Stimulated activated CD8-positive, alpha-beta memory T cell treated with anti-CD3 and anti-CD28 coated beads, Interleukin-12 subunit alpha, Interleukin-12 subunit beta, amount 100 ng/mL, for 24 hours (primary cell): ENCODE measurements around the gene ABCA5.
"Not testable (repeated sequence)": the region's sequence is repeated elsewhere in the genome, so short reads cannot be mapped to it uniquely, and the experiment has no call there.

Experiments used
- DNase-seq: peaks from one replicate; pipeline ENCODE4 v3.0.0-alpha.2; 2020; ENCODE audit errors: extremely low read depth

ABCA5 gene

DNA sequence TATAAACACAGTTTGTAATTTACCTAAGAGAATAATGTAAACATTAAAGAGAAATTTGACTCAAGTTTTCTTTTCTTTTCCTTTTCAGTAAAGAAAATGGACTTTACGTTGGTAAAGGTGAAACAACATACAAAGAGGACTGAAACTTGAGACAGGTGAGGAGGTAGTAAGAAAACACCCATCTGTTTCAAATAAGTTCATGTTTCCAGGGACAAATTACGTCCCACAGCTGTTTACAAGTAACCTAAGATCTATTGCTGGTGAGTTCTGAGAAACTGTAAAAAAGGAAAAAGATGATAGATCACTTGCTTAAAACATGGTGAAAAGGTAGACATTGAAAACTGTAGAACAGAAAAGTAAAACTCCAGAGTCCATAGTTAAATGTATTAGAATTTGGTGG is 4.8 kb upstream of the ABCA5 start:
- no peak for DNase-seq

DNA sequence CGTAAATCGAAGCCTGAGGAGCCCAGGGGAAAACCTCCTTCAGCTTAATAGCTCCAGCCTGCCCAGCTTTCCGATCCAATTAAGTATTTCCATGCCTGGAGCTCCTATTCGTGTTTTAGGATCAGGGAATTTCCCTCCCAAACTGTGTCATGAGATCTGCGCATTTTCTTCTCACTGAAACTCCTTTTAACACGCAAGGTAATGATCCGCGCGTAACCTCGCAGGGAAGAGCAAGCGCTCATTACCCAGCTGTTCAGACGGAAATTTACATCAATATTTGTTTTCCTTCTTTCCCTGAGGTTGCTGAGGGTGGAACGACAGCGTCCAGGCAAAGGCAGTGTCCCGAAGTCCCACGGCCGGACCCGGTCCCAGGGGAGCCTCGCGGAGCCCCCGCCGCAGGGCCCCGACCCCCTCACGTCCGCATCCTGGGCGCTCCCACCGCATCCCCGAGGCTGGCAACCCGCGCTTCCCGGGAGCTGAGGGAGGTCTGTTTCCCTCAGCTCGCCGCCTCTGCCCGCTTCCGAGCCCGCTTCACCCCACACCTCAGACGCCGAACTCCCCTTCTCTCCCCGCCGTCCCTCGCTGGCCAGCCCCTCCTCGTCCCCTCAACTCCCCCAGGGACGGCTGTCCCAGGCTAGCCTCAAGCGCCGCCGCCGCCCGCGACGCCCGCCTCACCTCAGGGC is 415 bp downstream of the ABCA5 start:
- no peak for DNase-seq

DNA sequence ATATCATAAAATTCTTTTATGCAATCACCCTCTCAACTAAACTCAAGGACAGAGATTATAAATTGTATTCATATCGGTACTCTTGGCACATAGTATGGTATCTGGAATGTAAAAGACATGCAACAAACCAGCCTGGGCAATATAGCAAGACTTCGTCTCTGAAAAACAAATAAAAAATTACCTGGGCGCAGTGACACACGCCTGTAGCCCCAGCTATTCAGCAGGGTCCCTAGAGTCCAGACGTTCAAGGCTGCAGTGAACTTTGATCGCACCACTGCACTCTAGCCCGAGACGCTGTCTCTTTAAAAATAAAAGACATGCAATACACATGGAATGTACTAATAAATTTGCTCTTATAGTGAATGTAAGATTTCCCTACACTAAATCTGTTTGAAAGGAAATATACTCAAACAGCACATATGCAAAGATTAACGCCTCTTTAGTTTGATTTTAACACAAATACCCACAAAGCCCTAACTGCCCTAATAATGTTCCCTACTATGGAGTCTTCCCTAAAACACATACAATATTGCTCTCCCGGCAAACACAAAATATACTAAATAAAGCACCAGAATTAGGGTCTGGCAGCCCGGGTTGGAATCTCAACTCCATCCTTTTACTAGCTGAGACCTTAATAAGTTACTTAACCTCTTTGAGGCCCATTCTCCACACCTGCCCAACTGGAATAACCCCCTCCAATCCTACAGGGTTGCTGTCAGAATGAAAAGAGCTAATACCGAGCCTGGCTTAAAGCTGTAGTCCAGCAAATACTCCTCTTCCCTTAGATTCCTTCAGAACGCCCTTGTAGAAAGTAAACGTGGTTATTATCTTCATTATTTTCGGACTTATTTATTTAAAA is 1.2 kb downstream of the ABCA5 start:
- DNase-seq: no peak

DNA sequence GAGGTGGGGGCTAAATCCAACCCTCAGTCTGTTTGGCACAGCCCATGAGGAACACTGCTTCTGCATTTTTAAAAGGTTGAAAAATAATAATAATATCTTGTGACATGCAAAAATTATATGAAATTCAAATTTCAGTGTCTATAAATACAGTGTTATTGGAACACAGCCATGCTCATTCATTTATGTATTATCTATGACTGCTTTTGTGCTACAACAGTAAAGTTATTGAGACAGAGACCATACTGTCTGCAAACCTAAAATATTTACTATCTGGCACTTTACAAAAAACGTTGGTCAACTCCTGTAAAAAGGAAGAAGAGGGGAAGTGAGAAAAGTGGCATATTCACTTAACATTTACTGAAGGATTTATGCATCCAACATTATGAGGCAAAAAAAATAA is 3.1 kb downstream of the ABCA5 start:
- no peak for DNase-seq

DNA sequence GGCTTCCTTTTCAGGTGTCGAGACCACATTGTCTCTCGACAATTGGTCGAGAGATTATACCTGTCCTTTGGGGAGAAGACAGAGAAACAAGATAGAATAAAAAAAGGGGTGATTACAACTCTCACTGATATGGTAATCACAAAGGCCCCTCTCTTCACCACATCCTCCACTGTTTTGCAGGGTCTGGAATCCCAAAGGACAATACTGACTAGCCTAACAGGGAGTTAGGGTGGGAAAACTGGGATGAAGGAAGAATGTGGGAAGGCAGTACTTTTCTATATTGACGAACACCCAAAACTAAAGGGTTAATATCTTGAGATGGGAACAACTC is 6.1 kb downstream of the ABCA5 start:
- DNase-seq: no peak

DNA sequence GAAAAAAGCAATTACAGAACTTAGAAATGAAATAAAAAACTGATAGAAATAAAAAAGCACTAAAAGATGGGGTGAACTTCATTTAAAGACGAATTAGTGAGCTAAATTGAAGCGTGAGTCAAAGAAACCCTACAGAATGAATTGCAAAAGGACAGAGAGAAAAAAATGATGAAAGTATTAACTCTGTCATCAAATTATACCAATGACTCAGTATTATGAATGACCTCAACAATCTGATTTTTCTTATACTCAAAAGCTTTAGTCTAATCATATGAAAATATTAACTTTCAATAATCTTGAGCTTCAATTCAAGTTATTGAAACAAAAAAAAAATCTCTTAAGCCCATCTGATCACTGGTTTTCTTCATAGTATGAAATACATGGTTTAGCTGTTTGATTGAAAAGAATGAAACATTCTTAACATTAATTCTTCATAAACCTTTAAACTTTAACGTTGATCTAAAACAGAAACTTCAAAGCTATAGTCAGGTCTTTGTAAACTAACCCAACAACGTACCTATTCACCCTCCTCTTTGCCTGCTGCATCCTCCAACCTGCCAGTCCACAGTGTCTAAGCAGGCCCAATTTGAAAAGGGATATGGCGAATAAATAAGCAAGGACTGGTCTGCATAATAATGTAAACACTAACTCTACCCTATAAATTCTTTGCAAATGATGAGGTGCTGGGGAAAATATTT is 6.6 kb downstream of the ABCA5 start:
- no peak for DNase-seq

DNA sequence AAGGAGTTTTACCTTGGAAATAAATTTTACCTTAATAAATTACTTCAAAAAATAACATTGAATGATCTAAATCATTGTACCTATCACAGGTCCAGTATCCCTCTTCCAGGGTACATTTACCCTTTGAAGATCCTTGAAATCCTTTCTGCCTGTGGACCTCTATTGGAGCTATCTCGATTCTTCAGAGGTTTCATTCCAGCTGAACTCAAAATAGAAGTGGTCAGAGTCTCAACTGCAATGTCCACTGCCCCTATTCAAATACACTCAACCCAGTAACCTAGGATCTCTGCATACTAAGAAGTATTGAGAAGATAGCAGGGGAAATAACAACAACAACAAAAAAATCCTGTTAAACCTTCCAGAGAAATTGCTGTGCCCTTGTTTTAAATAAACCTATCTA is 9.3 kb downstream of the ABCA5 start:
- no peak for DNase-seq

DNA sequence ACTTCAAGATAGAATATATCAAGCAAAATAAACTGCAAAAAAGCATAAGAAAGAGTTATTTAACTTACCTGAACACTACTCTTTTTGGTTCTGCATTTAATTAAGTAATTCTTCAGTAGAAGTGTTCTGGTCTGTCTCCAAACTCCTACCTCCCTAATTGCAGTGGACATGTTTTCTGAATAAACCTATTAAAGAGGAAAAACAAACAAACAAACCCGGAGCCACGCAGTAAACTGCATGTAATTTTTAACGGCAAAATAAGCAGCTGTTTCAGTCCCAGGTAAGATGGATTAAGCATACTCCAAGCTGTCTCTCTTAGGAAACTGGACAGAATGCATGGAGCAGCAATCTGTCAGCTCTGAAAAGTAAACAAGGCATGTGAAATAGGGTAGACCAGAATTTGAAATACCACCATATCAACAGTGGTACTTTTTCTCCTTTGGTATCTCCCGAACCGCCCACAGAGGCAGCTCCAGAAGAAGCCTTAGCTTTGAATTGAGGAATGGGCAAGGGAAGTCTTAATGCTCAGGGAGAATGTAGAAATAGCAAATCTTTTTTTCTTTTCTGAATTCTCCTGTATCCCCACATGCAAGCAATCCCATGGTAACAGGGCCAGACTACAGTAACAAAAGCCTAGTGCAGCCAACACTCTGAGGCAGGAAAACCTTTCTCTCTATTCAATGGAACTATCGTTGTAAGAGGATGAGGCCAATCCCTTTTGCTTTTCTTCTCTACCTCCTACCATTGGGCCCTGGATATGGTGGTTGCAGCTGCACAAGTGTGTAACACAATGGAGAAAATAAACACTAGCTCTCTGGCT is 12.5 kb downstream of the ABCA5 start:
- no peak for DNase-seq

DNA sequence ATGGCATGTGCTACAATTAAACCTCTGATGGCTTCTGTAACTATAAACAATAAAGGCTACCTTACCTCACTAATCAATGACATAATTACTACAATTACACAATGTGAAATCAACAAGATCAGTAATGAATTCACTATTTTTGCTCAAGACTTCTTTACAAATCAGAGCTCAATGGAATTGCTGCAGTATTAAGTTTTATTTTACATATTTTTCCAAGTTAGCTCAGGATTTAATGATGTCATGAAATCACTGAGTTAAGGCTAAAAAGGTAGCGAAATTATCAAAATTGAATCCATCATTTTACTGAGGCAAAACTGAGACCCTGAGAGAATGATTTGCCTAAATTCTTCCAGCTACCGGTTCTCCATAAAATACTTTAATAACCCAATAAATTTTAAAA is 21.8 kb downstream of the ABCA5 start:
- no peak for DNase-seq

DNA sequence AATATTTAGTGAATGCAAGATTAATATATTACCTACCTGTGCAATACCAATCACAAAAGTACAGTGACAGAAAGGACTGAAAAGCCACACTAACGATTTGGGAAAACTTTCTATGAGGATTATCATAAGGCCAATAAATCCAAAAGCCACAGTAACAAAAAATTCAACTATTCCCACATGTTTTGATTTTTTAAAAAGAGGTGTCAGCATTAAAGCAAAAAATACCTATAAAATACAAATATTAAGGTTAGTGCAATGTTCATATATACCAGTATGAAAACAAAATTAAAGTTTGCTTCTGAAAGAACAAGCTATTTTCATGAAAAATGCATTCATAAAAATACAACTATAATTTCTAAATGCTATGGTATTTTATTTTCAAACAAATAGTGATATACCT is 24.3 kb downstream of the ABCA5 start:
- no peak for DNase-seq

DNA sequence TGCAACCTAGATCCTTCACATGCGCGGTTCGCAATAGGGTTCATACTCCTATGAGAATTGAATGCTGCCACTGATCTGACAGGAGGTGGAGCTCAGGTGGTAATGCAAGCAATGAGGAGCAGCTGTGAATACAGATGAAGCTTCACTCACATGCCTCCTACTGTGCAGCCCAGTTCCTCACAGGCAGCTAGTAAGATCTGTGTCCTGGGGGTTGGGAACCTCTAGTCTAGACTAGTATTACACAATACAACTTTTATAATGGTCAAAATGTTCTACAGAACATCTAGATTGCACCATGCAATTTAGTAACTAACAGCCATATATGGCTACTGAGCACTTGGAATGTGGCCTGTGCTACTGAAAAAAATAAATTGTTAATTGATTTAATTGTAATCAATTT is 26.7 kb downstream of the ABCA5 start:
- DNase-seq: no peak

DNA sequence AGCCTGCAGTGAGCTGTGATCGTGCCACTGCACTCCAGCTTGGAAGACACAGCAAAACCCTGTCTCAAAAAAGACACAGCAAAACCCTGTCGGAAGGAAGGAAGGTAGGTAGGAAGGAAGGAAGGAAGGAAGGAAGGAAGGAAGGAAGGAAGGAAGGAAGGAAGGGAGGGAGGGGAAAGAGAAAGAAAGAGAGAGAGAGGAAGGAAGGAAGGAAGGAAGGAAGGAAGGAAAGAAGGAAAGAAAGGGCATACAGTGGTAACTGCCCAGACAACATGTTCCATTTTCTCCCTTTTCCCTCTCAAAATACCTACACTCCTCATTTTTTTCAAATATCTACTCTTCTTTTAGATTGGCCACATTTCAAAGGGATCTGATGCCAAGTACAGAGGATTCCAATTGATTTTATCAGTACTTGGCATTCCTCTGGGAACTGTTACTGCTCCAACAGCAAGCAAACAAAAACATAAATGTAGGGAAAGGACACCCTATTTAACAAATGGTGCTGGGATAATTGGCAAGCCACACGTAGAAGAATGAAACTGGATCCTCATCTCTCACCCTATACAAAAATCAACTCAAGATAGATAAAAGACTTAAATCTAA is 28.7 kb downstream of the ABCA5 start:
- DNase-seq: not testable (repeated sequence)

DNA sequence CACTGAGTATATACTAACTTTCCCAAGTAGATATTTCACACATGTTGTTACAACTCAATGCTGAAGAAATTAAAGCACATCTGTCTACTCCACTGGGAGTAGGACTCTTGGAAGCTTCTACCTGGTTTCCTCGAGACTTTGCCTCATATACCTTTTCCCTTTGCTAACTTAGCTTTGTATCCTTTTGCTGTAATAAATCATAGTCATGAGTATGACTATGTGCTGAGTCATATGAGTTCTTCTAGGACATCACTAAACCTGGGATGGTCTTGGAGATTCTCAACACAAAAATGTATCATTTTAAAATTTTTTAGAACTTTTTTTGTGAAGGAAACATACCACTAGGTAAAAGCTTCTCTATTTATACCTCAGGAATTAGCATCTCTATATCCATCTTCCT is 39.8 kb downstream of the ABCA5 start:
- no peak for DNase-seq

DNA sequence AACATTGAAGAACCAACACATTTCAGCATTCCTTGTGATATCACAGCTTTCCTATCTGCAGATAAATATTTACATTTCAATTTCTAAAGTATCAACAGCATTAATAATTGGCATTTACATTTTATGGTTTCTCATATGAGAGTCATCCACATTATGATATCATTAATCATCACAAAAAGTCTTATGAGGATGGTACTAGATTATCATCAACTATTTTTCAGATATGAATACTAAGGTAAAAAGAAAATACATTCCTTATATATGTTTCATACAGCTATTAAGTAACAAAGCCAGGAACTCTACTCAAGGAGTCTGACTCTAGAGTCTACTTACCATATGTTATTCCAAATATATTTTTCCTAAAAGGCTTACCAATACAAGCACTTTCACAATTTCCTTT is 40.7 kb downstream of the ABCA5 start:
- no peak for DNase-seq

DNA sequence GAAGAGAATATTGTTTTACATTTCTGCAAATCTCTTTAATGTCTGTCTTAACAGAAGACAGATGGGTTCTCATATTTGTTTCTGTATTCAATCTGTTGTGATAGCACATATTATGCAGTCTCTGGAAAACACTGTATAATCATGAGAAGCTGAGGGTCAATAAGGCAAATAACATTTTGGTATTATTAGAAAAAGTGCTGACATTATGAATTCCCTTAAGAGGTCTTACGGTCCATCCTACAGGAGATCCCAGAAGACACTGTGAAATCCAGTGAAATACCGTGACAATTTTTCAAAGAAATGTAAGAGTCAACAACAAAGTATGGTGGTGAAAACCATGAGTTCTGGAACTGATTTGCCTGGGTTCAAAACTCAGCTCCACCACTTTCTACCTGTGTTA is 42.3 kb downstream of the ABCA5 start:
- DNase-seq: no peak

DNA sequence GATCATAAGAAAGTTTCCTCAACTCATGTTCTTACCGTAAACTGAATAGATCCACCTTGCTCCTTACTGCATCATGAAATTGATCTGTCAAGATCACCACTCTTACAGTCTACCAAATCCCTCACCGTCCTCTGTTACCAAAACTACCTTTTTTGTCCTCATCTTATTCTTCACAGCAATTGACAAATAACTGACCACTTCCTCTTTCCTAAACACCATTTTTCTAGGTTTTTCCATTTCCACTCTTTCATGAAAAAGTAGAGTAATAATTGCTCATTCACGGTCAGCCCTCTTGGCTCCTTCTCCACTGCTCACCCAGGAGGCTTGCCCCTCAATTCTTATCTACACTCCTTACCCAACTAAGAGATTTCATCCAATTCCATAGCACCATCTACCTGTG is 44.9 kb downstream of the ABCA5 start:
- no peak for DNase-seq

DNA sequence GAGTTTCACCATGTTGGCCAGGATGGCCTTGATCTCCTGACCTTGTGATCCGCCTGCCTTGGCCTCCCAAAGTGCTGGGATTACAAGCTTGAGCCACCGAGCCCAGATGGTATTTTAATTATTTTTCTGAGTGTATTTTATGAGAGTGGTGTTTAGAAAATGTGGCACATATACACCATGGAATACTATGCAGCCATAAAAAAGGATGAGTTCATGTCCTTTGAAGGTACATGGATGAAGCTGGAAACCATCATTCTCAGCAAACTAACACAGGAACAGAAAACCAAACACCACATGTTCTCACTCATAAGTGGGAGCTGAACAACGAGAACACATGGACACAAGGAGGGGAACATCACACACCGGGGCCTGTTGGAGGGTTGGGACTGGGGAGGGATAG is 50.7 kb downstream of the ABCA5 start:
- not testable (repeated sequence) for DNase-seq

DNA sequence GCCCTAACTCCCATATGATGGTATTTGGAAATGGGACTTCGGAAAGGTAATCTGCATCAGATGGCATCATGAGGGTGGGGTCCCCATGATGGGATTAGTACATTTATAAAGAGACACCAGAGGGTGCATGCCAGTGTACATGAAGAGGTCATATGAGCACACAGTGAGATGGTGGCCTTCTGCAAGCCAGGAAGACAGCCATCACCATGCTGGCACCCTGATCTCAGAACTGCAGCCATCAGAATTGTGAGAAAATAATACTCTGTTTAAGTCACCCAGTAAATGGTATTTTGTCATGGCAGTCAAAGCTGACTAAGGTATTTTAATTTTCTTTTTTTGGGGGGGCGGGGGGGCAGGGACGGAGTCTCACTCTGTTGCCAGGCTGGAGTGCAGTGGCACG is 51.2 kb downstream of the ABCA5 start:
- DNase-seq: no peak

DNA sequence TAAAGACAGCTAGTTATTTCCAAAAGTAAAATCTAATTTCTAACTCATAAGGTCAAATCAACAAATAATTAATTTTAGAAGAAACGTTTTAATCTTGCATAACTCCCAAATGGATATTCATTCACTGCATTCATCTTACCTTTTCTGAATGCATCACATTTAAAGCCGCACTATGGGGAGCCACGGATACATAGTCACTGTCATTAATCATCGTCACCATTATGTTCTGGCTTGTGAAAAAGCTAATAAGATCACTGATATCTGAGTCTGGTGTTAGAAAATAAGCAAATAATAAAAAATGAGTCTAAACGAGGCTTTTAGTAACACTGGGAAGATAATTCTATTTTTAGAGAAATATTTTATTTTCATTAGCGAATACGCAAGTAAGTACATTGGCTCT is 55.9 kb downstream of the ABCA5 start:
- DNase-seq: no peak

DNA sequence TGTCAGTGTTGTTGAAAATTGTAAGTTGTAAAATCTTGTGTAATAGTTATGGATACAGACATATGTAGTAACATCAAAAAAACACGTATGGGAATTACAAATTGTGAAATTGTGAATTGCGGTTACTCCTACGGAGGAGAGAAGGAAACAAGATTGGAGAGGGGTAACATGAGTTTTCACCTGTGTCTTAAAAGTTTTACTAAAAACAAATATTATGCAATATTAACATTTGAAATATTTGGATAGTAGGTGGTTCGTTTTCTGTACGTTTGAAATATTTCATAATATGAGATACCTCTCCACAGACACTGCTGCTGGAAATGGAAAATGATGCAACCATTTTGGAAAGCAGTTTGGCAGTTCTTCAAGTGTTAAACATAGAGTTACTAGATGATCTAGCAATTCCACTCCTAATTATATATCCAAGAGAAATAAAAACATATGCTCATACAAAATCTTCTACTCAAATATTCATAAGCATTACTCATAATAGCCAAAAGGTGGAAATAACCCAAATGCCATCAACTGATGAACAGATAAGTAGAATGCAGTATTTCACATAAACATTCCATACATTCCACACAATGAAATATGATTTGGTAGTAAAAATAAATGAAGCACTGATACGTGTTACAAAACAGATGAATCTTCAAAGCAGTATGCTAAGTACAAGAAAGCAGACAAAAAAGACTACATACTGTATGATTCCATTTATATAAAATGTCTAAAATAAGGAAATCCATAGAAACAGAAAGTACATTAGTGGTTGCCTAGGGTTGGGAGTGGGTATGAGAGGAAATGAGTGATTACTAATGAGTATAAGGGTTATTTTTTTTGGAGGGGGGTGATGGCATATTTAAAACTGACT is 57.6 kb downstream of the ABCA5 start:
- DNase-seq: no peak

DNA sequence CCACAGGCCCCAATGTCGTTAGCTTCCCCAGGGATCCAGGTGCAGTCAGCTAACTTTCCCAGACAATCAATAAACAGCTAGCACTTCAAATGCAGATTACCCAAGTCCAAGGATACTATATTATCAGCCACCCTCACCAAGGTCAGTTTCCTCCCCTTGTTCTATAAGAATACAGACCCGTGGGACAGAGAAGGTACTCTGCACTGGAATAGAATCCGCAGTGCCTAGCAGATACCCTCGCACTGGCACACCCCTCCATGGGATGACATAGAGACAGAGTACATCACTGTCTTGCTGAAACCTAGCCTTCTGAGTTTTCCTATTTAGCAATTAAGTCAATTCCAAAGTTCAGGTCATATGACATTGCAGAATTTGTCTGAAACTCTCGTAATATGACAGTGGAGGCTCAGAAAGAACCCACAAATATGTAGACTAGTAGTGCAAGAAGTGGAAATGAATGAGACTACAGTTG is 58.4 kb downstream of the ABCA5 start:
- DNase-seq: no peak
